SH-SY5Y (cell line): Measurements from ENCODE around the gene KRTAP1-1.

Source experiments
- GATA2 ChIP-seq: IDR thresholded peaks from 2 replicates; pipeline ENCODE4 v1.6.1; 2011; ENCODE audit warnings: mild to moderate bottlenecking, low read depth, low read length
- GATA3 ChIP-seq: IDR thresholded peaks from 2 replicates; pipeline ENCODE4 v1.6.1; 2011; ENCODE audit warnings: low read depth, mild to moderate bottlenecking, low read length, moderate library complexity

- TF ChIP-seq GATA2 (no peak), GATA3 (no peak)
These were observed 31.3 kb downstream of the KRTAP1-1 start for GRCh38 chr17:41009936-41010335.
